C4-2B (cell line): ENCODE results near the gene ARHGAP8.

Experiments used
- ZFX ChIP-seq: fragments of 450-650 bp; IDR thresholded peaks from 2 replicates; pipeline ENCODE4 v1.6.1; 2017
- TF ChIP-seq, protein P1 (sequence below): fragments of 450-650 bp; conservative IDR thresholded peaks from 2 replicates; pipeline ENCODE4 v1.5.1; 2017; ENCODE audit warnings: mild to moderate bottlenecking

- TF ChIP-seq, protein P1, sequence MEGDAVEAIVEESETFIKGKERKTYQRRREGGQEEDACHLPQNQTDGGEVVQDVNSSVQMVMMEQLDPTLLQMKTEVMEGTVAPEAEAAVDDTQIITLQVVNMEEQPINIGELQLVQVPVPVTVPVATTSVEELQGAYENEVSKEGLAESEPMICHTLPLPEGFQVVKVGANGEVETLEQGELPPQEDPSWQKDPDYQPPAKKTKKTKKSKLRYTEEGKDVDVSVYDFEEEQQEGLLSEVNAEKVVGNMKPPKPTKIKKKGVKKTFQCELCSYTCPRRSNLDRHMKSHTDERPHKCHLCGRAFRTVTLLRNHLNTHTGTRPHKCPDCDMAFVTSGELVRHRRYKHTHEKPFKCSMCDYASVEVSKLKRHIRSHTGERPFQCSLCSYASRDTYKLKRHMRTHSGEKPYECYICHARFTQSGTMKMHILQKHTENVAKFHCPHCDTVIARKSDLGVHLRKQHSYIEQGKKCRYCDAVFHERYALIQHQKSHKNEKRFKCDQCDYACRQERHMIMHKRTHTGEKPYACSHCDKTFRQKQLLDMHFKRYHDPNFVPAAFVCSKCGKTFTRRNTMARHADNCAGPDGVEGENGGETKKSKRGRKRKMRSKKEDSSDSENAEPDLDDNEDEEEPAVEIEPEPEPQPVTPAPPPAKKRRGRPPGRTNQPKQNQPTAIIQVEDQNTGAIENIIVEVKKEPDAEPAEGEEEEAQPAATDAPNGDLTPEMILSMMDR: no peak
- no peak for TF ChIP-seq ZFX
Observed at GRCh38 chr22:44780876-44781449, 28.6 kb downstream of the ARHGAP8 start.
